PC-9 (cell line): Measurements from ENCODE around the gene ARMCX6.

ENCODE experiments used
- CTCF ChIP-seq: fragments of 200-600 bp; sonication (generic); conservative IDR thresholded peaks from 2 replicates; pipeline ENCODE4 v1.6.1; 2017; ENCODE audit warnings: mixed run types, antibody characterized with exemption, mild to moderate bottlenecking, moderate library complexity
- EZH2 ChIP-seq: fragments of 200-600 bp; sonication (generic); IDR thresholded peaks from 2 replicates; pipeline ENCODE4 v1.8.0; 2017; ENCODE audit warnings: antibody characterized with exemption, low read depth

DNA sequence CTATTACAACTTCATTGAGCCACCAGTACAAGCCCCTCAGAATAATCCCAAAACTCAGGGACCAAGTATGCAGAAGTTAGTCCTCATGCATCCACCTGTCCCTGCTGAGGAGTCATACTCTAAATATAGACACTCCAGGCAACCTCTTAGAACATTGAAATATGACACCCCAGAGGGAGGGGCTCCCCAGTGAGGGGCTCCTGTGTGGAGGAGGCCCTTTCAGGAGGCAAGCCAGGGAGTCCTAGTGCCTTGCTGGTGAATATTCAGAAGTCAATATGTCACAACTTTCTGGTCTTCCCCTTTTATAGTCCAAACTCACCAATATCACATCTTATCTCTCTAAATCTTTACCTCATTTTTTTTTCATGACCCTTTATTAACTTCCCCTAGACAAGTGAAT, 1.6 kb upstream of the ARMCX6 start:
- TF ChIP-seq EZH2 (no peak), CTCF (no peak)
